Ovary (tissue), 3 donors: ENCODE measurements around the gene LRRN3.

Source experiments
- EP300 ChIP-seq: sonication (generic); formaldehyde crosslinking; IDR thresholded peaks from one replicate; pipeline ENCODE4 v1.6.1; 2017; ENCODE audit warnings: antibody characterized with exemption
- TF ChIP-seq, protein P1 (sequence below), 3 donors: fragments of 450-650 bp in 2 of 3; fragments of 200-600 bp in 1 of 3; IDR thresholded peaks; one replicate each; pipeline versions ENCODE4 v1.5.1 to v1.8.0; 2016 to 2022; ENCODE audit warnings: antibody characterized with exemption in 3 of 3, mild to moderate bottlenecking in 1 of 3
- donor health status: DM: no; HTN: no; CAD: no.

DNA sequence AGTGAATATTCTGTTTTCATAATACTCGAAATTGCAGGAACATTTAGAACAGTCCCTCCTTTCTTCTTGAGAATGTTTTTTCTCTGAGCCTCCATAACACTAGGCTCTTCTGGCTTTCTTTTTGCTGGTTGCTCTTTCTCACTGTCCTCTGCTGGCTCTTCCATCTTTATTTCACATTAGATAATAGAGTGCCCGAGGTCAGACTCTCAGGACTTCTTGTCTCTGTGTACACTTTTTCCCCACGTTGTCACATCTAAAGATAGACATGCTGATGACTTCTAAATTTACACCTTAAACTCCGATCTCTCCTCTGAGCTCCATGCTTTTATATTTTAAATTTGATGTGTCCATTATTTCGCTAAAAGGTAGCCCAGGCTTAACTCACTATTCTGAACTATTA is 15.4 kb upstream of the LRRN3 start:
- TF ChIP-seq, protein P1, sequence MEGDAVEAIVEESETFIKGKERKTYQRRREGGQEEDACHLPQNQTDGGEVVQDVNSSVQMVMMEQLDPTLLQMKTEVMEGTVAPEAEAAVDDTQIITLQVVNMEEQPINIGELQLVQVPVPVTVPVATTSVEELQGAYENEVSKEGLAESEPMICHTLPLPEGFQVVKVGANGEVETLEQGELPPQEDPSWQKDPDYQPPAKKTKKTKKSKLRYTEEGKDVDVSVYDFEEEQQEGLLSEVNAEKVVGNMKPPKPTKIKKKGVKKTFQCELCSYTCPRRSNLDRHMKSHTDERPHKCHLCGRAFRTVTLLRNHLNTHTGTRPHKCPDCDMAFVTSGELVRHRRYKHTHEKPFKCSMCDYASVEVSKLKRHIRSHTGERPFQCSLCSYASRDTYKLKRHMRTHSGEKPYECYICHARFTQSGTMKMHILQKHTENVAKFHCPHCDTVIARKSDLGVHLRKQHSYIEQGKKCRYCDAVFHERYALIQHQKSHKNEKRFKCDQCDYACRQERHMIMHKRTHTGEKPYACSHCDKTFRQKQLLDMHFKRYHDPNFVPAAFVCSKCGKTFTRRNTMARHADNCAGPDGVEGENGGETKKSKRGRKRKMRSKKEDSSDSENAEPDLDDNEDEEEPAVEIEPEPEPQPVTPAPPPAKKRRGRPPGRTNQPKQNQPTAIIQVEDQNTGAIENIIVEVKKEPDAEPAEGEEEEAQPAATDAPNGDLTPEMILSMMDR (IDR thresholded peaks at IDR 0.05), result no peak
- no peak for TF ChIP-seq EP300
